K562 (cell line): ENCODE data around the gene CCNL2. TPM values are rescaled to one million over a fixed set of nuclear protein-coding genes. Genes with fewer than 3 reads are reported as not detected.

ENCODE experiments used
- ARID3A ChIP-seq: IDR thresholded peaks from 2 replicates; pipeline ENCODE4 v1.6.1; 2012; ENCODE audit warnings: low read depth, low read length, improper control_type of control experiment, borderline replicate concordance
- E2F8 ChIP-seq: fragments of 450-650 bp; IDR thresholded peaks from 2 replicates; pipeline ENCODE4 v1.7.1; 2018; ENCODE audit warnings: mild to moderate bottlenecking, low read depth; ENCODE audit not compliant: partially characterized antibody
- ETS1 ChIP-seq: conservative IDR thresholded peaks from 2 replicates; pipeline ENCODE4 v1.6.1; 2011; ENCODE audit warnings: low read depth, mild to moderate bottlenecking, low read length; ENCODE audit not compliant: control insufficient read depth
- HMGN3 ChIP-seq: IDR thresholded peaks from 2 replicates; pipeline ENCODE4 v1.6.1; 2011; ENCODE audit warnings: borderline replicate concordance, low read depth, mild to moderate bottlenecking, mixed read lengths, low read length; ENCODE audit not compliant: insufficient read length; ENCODE audit errors: extremely low read depth
- KLF16 ChIP-seq: IDR thresholded peaks from 2 replicates; pipeline ENCODE4 v1.6.1; 2016; ENCODE audit warnings: antibody characterized with exemption
- NCOA6 ChIP-seq: fragments of 450-650 bp; IDR thresholded peaks from 2 replicates; pipeline ENCODE4 v1.6.1; 2017; ENCODE audit warnings: mild to moderate bottlenecking
- NFRKB ChIP-seq: fragments of 450-650 bp; IDR thresholded peaks from 2 replicates; pipeline ENCODE4 v1.6.1; 2016; ENCODE audit warnings: low read depth
- PCBP1 ChIP-seq: fragments of 200-400 bp; formaldehyde crosslinking; IDR thresholded peaks from 2 replicates; pipeline ENCODE4 v1.6.1; 2018; ENCODE audit warnings: mild to moderate bottlenecking, low read depth, low read length; ENCODE audit not compliant: poor library complexity, severe bottlenecking
- PHB ChIP-seq: fragments of 250-450 bp; sonication (Bioruptor Pico); IDR thresholded peaks from 2 replicates; pipeline ENCODE4 v1.5.0; 2021
- POLR2A ChIP-seq: fragments of 450-650 bp; conservative IDR thresholded peaks from 2 replicates; pipeline ENCODE4 v1.6.1; 2016
- POLR2AphosphoS2 ChIP-seq: IDR thresholded peaks from 2 replicates; pipeline ENCODE4 v1.6.1; 2012; ENCODE audit warnings: low read length, improper control_type of control experiment
- POLR2AphosphoS5 ChIP-seq: IDR thresholded peaks from 2 replicates; pipeline ENCODE4 v1.6.1; 2011; ENCODE audit warnings: mild to moderate bottlenecking, low read depth, low read length, moderate library complexity; ENCODE audit not compliant: control insufficient read depth, insufficient read depth
- TOE1 ChIP-seq, 2 experiments: fragments of 450-650 bp in 1 of 2; sonication (generic) in 1 of 2; formaldehyde crosslinking in 1 of 2; IDR thresholded peaks; 2 replicates each; pipeline versions ENCODE4 v1.7.1 to v1.8.0; 2016 to 2022; ENCODE audit warnings: borderline replicate concordance in 2 of 2, mild to moderate bottlenecking in 2 of 2, antibody characterized with exemption in 1 of 2, inconsistent platforms in 1 of 2, low read depth in 1 of 2, missing genetic modification reagents in 1 of 2, moderate library complexity in 1 of 2
- polyA plus RNA-seq, 8 experiments: library from polyadenylated mRNA; depleted of rRNA in 4 of 8; stranded (reverse) in 5 of 8; unstranded in 3 of 8; fragments of >200 nt; fragmentation: Nextera tagmentation in 2 of 8; fragmentation: Illumina TruSeq in 1 of 8; extraction: Ambion mirVana in 2 of 8; extraction: Trizol in 1 of 8; gene quantifications; 2 replicates each; pipeline versions ENCODE4 v1.2.1 to v1.2.3, GENCODE V29; 2011 to 2014; ENCODE audit warnings: inconsistent platforms in 1 of 8, missing spikeins in 1 of 8
- total RNA-seq, 7 experiments: library from RNA; depleted of rRNA in 6 of 7; stranded (reverse); fragments of >200 nt in 6 of 7; fragmentation: Illumina TruSeq in 2 of 7; extraction: Trizol in 2 of 7; gene quantifications; 2 replicates each; pipeline versions ENCODE4 v1.2.1 to v1.2.3, GENCODE V29; 2011 to 2021; ENCODE audit warnings: low replicate concordance in 1 of 7
- TF ChIP-seq, protein P1 (sequence below), 3 experiments: IDR thresholded peaks in 2 of 3; conservative IDR thresholded peaks in 1 of 3; 2 replicates each; pipeline ENCODE4 v1.5.1; 2011 to 2012; ENCODE audit warnings: low read length in 3 of 3, mild to moderate bottlenecking in 3 of 3, control low read depth in 2 of 3, improper control_type of control experiment in 1 of 3, inconsistent platforms in 1 of 3, low read depth in 1 of 3, mixed read lengths in 1 of 3, moderate library complexity in 1 of 3; ENCODE audit not compliant: insufficient read depth in 2 of 3
- TF ChIP-seq, protein P2 (sequence below): sonication (generic); formaldehyde crosslinking; IDR thresholded peaks from 2 replicates; pipeline ENCODE4 v1.8.1; 2023; ENCODE audit warnings: mild to moderate bottlenecking, missing genetic modification reagents

CCNL2 gene
- total and polyA plus RNA-seq, 9 of the 15 experiments (the other 6 are each of a cell fraction or from before 2014, with no cell fraction given), result 2.8 to 287 (median 94.5) TPM

- TF ChIP-seq ETS1 (0 out of 2 replicates have a peak, but pooled peaks have one; percentile 48), PCBP1 (peak; percentile 55), POLR2AphosphoS5 (peak; percentile 56; the same call in 1 of the 2 replicates), ARID3A (no peak), POLR2AphosphoS2 (peak; percentile 65; the same call in 1 of the 2 replicates), NCOA6 (no peak), NFRKB (no peak), POLR2A (0 out of 2 replicates have a peak, but pooled peaks have one; percentile 48), E2F8 (no peak), TOE1 (IDR thresholded peaks at IDR 0.05; ENCODE audit: borderline replicate concordance) (no peak; the same call in 1 of the 2 replicates), TOE1 (CRISPR knock-in tag; IDR thresholded peaks at IDR 0.05; ENCODE audit: borderline replicate concordance, low read depth) (no peak), PHB (CRISPR knock-in tag) (no peak), KLF16 (no peak), HMGN3 (peak; percentile 36)
- TF ChIP-seq, protein P1, sequence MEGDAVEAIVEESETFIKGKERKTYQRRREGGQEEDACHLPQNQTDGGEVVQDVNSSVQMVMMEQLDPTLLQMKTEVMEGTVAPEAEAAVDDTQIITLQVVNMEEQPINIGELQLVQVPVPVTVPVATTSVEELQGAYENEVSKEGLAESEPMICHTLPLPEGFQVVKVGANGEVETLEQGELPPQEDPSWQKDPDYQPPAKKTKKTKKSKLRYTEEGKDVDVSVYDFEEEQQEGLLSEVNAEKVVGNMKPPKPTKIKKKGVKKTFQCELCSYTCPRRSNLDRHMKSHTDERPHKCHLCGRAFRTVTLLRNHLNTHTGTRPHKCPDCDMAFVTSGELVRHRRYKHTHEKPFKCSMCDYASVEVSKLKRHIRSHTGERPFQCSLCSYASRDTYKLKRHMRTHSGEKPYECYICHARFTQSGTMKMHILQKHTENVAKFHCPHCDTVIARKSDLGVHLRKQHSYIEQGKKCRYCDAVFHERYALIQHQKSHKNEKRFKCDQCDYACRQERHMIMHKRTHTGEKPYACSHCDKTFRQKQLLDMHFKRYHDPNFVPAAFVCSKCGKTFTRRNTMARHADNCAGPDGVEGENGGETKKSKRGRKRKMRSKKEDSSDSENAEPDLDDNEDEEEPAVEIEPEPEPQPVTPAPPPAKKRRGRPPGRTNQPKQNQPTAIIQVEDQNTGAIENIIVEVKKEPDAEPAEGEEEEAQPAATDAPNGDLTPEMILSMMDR (IDR thresholded peaks at IDR 0.05 in 2 of 3, conservative IDR thresholded peaks at IDR 0.05 in 1 of 3; ENCODE audit: insufficient read depth in 2 of 3, low read depth in 1 of 3, low read length in 3 of 3), result peak; percentile 83 to 97 (median 94)
- TF ChIP-seq, protein P2, sequence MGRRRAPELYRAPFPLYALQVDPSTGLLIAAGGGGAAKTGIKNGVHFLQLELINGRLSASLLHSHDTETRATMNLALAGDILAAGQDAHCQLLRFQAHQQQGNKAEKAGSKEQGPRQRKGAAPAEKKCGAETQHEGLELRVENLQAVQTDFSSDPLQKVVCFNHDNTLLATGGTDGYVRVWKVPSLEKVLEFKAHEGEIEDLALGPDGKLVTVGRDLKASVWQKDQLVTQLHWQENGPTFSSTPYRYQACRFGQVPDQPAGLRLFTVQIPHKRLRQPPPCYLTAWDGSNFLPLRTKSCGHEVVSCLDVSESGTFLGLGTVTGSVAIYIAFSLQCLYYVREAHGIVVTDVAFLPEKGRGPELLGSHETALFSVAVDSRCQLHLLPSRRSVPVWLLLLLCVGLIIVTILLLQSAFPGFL (CRISPR knock-in tag), result no peak
Measured at GRCh38 chr1:1371746-1372711, 27.1 kb downstream of the CCNL2 start (continued).
